ENCODE measurements around the gene FUT6.

DNA sequence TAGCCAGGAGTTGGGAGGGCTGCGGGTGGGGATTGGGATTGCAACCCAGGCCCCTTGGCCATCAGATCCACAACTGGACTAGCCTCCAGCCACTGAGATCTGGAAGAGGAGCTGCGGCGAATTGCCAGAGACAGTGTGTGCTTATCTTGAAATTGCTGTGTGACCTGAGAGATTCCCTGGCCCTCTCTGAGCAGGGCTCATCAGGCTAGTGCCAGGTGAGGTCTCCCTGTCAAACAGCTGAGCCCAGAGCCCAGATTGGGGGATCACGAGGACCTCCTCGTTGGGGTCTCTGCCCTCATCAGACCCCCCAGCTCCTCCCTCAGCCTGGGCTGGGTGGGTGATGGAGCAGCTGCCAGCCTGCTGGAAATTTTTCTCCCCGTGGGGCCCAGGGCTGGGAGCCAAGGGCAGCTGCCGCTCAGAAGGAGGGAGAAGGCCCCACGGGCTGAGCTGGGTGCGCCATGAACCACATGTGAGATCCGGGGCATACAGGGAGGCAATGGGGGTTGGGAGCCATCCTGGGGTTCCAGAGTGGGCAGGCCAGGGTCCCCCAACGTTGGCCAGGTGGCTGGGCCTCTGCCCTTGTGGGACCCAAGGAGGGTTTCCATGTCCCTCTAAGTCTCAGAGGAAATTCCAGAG is 23.6 kb upstream of the FUT6 start:
- TF ChIP-seq, protein P1, sequence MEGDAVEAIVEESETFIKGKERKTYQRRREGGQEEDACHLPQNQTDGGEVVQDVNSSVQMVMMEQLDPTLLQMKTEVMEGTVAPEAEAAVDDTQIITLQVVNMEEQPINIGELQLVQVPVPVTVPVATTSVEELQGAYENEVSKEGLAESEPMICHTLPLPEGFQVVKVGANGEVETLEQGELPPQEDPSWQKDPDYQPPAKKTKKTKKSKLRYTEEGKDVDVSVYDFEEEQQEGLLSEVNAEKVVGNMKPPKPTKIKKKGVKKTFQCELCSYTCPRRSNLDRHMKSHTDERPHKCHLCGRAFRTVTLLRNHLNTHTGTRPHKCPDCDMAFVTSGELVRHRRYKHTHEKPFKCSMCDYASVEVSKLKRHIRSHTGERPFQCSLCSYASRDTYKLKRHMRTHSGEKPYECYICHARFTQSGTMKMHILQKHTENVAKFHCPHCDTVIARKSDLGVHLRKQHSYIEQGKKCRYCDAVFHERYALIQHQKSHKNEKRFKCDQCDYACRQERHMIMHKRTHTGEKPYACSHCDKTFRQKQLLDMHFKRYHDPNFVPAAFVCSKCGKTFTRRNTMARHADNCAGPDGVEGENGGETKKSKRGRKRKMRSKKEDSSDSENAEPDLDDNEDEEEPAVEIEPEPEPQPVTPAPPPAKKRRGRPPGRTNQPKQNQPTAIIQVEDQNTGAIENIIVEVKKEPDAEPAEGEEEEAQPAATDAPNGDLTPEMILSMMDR (IDR thresholded peaks at IDR 0.05) = no peak
- TF ChIP-seq POLR2A (IDR thresholded peaks at IDR 0.05) = no peak

Measured in esophagus squamous epithelium (tissue), 4 donors.